NCI-H2171 (cell line): ENCODE results near the gene KCNA5.

Source experiments
- DNase-seq: peaks from one replicate; lab custom pipeline; 2025; lab: John Stamatoyannopoulos, UW

Gene KCNA5

DNA sequence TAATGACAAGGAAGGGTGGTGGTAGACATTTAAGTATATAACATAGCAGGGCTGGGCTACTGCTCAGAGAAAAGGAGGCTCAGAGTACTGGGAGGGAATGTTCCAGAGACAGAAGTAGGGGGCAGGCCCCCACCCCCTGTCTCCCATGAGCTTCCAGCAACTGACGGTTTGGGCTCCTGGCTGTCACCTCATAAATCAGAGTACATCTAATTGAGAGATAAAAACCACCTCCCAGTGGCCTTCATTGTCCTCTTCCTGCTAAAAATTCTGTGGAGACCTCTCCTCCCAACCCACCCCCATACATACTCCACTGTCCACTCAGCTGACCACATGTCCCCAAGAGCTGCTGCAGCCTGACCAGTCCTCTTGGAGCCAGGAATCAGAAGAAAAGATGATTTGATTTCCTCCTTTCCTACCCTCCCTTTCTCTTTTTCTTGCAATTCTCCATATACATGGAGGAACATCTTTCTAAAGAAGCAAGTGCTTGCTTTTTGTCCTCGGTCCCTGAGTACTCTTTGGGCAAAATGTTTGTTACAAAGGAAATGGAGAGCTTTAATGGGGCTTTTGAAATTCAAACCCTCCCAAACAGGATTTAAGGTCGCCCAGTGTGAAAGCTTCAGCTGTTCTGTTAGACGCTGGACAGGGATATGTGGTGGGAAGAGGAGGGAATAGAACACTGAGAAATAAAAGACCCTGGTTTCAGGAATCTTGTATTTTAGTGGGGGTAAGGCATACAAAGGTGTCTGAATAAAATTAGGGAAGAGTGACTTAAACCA, 16.4 kb upstream of the KCNA5 start:
- no peak for DNase-seq

DNA sequence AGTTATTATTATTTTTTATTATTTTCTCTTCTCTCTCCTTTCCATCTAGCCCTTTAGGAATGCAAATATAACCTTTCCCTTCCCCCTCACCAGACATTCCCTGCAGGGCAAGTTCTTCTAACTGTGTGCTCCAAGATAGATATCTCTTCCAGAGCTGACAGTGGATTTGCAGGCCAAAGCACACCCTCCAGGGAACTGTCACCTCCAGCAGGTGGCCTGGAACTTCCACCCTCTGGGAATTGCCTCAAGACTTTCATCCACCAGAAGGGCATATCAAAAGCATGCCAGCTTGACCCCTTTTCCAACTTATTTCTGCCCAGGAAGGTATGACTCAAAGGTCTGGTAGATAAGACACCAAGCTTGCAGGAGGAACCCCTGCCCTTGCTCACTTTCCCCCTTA, 13.6 kb upstream of the KCNA5 start:
- no peak for DNase-seq

DNA sequence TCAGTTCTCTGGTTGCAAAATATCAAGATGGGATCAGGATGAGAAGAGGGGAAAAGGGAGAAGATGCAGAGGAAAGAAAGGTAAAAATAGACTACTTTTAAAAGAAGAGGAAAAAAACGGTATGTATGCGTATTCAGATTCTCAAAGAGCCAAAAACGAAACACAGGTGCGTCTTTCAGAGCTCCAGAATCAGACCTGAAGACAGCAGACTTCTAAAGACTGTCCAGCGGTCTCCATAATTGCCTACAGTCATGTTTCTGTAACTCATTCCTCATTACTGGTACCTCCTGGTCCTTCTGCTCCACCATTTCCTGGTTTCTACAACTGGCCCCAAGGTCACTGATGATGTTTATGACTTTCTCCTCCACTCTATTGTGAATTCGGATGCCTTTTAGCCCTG, 12.4 kb upstream of the KCNA5 start:
- DNase-seq = no peak

DNA sequence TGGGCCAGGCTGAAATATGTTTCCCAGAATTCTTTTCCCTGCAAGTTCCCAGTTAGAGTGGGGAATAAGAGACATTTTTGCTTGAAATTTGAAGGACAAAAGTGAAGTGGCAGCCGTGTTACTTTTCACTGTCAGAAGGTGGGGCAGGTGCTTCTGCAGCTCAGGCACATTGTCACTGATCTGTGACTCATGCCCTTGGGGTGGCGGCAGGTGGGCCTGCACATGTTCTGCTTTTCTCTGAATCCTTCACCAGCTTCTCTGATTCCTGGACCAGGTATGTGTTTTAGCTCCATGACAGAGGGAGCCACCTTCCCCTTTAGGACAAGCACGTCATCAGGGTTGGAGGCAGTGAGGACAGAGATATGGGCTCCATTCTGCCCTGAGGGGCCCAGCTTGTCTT, 11.7 kb upstream of the KCNA5 start:
- no peak for DNase-seq

DNA sequence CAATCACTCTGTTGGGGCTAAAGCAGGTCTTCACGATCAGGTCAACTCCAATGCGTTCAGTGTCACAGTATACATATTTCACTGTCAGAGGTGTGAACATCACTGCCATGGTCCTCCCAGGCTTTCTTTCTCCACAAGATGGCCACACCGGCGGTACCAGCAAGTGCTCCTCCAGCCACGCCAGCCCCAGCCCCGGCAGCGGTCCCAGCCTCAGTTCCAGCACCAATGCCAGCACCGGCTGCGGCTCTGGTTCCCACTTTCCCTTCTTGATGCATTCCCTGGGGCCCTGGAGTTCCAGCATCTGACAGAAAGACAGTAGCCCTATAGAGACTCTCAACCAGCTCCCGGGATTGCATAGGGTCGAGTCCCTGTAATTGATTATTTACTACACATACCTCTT, 10.9 kb upstream of the KCNA5 start:
- DNase-seq = no peak

DNA sequence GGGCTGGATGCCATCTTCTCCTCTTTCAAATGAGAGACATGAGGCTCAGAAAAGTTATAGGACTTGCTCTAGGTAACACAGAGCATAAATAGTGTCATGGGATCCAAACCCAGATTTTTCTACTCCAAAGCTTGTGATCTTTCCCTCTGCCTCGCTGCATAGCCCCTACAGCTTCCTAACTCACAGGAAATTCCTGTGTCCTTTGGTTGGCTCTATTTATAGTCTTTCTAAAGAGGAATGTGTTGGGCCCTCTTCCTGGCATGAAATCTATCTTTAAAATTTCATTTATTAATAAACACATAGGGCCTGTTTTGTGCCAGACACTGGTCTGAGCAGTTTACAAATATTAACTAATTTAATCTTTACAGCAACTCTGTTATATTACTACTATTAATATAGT, 9.8 kb upstream of the KCNA5 start:
- no peak for DNase-seq

DNA sequence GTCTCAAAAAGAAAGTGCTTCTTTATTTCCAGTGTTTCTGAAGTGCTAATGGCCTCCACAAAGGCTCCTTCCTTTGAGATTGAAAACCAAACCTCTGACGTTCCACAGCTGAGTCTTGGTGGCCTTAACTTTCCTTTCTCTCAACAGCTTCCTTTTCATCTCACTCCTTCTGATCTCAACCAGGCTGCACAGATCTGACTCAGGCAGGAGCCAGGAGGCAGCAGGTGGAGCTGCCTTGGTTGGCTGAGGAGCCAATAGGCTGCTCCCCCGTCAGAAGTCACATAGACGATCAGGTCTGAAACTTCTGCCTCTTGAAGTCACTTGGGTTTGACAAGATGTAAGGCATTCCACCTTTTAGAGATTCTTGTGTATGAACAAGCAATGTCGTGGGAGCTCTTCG, 9.1 kb upstream of the KCNA5 start:
- no peak for DNase-seq

DNA sequence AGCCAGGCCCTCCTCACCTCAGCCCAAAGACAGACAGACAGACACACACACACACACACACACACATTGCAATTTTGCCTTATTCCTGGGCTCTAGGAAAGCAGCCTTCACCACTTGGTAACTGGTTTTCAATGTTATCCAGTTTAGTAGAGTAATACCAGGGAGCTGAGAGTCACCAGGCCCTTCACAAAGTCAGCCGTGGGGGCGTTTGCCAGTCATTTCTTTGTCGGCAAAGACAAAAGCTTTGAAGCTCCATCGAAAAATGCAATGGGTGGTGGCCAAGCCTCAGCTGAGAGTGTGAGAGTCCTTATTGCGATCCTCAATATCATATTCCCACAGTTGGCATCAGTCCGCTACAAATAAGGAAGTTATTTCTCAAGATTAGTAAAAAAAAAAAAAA, 8.1 kb upstream of the KCNA5 start:
- DNase-seq = no peak

DNA sequence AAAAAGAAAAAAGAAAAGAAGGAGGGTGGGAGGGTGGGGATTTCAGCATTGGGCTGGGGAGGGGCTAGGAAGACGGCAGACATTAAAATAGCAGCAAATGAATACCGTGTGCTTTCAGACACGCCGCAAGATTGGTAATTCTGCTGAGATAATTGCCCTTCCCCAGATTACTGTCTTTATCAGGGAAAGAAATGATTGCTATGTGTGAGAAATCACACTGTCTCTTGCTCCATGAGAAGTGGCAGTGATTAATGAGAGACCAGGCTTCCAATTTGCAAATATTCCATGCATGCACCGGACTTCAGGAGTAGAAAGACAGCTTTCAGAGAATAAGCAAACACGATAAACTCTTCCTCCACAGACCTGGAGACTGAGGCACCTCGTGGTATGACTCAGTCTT, 7.6 kb upstream of the KCNA5 start:
- no peak for DNase-seq

DNA sequence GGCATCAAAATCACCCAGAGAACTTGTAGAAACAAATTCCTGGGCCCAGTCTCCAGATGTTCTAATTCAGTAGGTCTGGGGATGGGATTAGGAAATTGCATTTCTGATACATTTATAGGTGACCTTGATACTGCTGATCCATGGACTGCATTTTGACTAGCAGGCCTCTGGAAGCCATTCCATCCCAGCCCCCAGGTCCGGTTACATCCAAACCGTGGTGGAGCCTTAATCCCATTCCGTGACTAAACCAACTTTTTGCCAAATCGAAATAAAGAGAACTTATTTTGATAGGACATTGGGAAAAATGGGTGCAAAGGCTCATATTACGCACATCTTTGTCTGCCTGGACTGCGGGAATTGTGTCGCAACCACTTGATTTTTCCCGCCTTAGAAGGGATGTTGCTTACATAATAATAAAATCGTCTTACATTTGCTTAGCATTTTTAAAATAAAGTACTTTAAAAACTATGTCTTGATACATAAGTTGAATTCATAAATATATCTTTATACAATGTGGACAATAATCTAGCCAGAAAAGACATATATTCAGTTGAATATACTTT, 5.8 kb upstream of the KCNA5 start:
- DNase-seq = no peak

DNA sequence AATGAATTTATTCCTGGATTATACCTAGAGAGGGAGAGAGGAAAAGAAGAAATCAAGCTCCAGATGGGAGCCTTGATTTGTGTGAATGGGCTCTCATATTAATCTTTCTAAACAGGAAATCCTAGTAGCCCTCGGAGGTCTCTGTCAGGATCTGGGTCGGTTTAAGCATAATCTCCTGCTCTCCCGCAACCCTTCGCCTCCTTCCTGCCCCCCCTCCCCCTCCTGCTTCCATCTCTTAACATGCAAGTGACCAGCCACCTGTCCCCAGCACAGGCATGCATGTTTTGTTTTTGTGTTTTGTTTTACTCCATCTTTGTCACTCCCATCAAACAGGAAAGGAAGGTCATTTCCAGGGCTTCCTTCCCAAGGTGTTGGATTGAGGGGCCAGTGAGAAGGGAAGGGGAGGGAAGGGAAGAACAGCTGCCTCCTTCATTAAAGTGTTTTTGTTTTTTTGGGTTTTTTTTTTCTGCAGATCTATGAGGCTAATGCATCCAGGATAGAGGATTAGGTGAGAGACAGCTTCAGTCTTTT, 4.8 kb upstream of the KCNA5 start:
- no peak for DNase-seq

DNA sequence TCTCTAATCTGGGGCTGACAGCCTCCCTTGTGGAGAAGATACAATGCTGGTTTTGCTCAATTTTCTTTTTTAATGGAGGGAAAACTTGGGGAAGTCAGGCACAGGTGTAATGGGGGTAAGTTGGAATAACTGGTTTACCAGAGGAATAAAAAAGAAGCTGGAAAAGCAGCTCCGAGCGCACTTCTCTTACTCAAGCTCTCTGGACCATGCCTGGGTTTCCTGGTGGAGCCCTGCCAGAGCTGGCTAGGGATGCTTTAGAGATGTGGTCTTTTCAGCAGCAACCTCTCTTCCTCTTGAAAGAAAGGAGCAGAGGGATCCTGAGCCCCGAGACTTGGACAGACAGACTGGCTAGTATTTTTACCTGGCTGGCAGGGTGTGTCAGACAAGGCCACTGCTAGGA, 3.9 kb upstream of the KCNA5 start:
- DNase-seq = no peak

DNA sequence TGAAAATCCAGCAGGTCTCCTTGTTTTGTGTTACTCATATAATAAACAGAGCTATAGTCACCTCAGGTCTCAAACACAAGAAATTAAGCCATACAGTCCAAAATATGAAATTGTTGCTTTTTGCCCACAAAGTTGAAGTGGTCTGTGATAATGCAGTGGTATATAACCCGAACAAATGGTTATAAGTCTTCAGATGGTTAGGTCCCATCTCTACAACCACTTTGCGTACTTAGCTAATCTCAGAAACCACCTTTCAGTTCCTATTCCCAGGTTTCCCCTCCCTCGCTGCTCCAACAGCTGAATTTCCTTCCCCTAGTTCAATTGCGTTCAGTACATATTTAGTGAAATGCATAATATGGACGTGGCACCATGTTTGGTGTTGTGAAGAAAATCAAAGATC, 3.3 kb upstream of the KCNA5 start:
- DNase-seq = no peak

DNA sequence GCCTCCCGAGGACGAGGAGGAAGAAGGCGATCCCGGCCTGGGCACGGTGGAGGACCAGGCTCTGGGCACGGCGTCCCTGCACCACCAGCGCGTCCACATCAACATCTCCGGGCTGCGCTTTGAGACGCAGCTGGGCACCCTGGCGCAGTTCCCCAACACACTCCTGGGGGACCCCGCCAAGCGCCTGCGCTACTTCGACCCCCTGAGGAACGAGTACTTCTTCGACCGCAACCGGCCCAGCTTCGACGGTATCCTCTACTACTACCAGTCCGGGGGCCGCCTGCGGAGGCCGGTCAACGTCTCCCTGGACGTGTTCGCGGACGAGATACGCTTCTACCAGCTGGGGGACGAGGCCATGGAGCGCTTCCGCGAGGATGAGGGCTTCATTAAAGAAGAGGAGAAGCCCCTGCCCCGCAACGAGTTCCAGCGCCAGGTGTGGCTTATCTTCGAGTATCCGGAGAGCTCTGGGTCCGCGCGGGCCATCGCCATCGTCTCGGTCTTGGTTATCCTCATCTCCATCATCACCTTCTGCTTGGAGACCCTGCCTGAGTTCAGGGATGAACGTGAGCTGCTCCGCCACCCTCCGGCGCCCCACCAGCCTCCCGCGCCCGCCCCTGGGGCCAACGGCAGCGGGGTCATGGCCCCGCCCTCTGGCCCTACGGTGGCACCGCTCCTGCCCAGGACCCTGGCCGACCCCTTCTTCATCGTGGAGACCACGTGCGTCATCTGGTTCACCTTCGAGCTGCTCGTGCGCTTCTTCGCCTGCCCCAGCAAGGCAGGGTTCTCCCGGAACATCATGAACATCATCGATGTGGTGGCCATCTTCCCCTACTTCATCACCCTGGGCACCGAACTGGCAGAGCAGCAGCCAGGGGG, 979 bp downstream of the KCNA5 start:
- no peak for DNase-seq

DNA sequence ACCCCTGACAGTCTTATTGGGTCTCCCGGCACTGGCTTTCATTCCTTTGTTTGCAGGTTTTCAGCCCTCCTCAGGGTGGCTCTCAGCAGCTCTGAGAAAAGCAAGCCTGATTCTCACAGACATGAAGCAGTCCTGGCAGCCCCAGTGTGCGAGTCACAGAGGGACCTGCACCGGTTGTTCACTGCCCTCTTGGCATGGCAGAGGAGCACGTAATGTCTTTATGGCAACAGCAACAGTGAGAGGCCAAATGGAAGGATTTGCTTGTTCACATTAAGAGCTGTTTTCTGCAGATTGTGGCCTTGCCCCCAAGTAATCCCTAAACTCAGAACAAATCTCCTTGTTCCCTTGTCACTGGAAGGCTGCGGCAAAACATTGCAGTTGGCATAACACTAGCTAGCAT, 3.4 kb downstream of the KCNA5 start:
- no peak for DNase-seq

DNA sequence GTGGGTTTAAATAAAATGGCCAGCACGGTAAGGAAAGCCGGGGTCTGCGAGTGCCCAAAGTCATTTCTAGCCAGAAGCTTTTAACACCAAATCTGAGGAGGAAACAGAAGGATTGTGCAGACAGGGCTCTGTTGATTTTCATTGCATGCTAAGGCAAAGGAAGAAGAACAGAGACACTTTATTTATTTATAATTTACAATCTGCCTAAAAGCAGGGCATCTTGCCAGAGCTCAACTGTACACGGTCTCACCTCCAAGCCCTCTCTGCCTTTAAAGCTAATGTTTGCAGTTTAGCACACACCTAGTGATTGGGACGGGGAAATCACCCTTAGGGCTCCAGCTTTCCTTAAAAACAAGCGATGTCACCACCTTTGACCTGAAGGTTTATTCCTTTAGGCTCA, 4.0 kb downstream of the KCNA5 start:
- DNase-seq = no peak

DNA sequence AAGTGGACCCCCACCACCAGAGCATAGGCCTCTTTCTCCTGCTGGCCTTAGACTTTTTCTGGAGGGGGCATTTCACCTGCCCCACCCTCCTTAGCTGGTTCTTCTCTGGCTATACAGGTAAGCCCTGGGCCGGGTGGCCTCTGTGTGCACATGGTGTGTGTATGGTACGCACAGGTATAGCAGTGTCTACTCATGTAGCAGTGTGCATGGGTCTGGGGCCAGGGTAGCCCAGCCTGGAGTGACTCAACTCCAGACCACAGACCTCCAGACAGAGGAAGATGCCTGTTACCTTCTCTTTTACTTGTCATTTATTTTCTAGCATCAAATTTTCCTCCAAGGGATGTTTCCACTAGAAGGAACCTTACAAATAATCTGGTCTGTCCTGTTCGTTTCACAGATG, 6.9 kb downstream of the KCNA5 start:
- DNase-seq = no peak

DNA sequence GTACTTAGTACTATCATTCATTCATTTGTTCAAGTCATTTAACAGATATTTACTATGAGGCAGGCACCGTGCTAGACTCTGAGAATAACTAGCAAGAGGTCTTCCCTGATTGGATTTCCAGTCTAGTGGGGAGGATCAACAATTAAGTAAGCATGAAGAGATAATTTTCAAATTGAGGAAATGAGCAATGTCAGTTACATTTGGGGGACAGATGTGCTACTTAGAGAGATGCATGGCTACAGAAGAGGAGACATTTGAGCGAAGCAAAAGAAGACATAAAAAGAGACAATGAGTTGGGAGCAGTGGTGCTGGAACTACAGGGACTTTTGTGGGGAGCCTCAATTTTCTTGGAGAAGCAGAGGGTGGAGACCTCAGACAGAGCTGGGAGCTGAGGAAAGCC, 7.7 kb downstream of the KCNA5 start:
- DNase-seq = no peak

DNA sequence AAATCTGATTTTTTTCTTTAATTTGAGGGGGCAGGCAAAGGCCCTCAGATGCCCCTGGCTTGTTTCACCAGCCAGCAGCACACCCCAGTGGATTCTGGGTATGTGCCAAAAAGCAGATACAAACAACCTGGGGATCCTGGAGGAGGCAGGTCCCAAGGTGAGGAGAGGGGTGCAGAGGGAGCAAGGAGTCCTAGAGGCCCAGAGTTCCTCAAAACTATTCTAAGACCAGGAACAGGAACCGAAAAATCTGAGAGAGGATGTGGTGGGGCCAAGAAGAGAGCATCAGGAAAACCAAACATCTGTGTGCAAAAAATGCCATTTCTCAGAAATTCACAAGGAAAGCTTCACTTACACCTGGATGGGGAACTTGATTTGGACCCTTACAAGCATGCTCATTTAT, 8.2 kb downstream of the KCNA5 start:
- DNase-seq = no peak

DNA sequence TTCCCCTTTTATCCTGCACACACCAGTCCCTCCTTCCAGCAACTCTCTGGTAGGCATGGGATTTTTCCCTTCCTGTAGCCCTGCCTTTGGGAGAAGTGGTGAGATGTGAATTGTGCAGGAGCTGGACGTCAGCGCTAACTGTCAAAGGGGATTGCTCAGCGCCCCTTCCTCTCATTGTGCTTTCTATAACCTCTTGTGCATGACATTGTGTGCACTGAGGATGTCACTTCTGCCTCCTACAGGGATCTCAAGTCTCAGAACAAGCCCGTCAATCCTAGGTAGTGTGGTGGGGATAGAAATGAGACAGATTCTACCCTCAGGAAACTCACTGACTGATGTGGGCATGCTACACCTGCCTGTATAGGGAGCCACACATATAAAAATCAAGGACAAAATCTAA, 8.7 kb downstream of the KCNA5 start:
- DNase-seq = no peak

DNA sequence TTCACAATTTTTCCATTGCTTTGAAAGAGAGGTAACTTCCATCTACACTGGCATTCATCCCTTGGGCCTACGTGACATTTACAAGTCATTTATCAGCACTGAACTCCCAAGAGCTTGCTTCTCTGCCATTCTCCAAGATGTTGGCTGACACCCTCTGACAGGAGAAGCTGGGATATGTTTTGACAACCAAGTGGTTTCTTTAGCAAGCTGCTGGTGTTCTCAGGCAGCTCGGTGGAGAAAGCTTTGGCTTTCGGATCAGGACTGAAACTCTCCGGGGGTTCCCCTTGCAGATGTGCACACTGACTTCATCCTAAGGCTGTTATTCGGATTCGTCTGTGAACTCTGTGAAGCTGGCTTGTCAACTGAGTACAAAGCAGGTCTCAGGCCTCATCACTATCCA, 15.7 kb downstream of the KCNA5 start:
- DNase-seq = no peak

DNA sequence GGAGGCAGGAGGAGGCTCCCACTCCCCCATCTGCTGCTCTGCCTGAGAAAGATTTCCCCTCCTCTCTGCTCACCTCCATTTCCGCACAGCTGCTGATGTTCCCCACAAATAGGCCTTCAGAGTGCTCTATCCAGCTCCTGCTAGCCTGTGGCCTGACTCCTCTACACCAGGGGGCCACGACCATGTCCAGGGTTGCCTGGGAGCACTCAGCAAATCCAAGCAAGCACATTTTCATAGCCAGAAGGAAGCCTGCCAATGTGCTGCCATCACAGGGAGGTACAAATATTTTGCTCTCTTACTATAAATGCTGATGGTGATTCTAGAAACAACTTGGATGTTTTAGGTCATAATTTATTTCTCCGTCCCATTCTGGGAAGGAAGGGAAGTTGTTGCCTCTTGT, 17.3 kb downstream of the KCNA5 start:
- DNase-seq = no peak

DNA sequence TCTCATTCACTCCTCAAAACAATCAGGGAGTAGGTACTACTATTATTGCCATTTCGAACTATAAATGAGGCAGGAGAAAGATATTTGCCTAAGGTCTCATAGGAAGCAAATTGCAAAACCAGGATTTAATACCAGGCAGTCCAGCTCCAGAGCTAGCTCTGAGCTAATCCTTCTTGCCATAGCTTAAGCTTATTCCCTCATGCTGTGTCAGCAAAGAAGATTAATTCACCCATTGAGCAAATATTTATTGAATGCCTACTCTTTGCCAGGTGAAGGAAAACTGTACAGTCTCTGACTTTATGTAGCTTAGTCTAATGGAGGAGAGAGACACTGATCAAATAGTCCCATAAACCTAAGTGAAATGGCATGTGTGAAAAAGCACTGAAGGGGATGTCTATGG, 19.5 kb downstream of the KCNA5 start:
- DNase-seq = no peak
